Limb (tissue), 2 donors: ENCODE data around the gene ATP10B.
A peak's percentile ranks its signal among the peaks of the same experiment; 100 is the strongest.
"Not testable (repeated sequence)": the region's sequence is repeated elsewhere in the genome, so short reads cannot be mapped to it uniquely, and the experiment has no call there.

ENCODE experiments used
- DNase-seq, 2 donors: peaks; one replicate each; pipeline ENCODE4 v3.0.0-alpha.2; 2016; ENCODE audit errors: extremely low spot score in 2 of 2

The ATP10B gene

DNA sequence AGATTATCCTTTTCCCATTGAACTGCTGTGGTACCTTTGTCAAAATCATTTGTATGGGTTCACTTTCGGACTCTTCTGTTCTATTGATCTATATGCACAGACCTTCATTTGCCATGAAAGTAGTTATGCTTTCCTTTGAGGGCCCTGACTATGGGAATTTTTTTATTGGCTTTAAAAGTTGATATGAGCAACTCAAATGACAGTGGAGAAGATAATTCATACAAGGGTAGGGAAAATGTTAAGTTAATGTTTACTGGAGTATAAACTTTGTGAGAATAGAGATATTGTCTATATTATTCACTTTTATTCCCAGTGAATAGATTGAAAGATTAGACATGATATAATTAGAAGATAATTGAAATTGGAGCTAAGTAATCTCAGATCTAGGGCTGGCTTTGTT lies 94.8 kb downstream of the ATP10B start:
- DNase-seq, result no peak

DNA sequence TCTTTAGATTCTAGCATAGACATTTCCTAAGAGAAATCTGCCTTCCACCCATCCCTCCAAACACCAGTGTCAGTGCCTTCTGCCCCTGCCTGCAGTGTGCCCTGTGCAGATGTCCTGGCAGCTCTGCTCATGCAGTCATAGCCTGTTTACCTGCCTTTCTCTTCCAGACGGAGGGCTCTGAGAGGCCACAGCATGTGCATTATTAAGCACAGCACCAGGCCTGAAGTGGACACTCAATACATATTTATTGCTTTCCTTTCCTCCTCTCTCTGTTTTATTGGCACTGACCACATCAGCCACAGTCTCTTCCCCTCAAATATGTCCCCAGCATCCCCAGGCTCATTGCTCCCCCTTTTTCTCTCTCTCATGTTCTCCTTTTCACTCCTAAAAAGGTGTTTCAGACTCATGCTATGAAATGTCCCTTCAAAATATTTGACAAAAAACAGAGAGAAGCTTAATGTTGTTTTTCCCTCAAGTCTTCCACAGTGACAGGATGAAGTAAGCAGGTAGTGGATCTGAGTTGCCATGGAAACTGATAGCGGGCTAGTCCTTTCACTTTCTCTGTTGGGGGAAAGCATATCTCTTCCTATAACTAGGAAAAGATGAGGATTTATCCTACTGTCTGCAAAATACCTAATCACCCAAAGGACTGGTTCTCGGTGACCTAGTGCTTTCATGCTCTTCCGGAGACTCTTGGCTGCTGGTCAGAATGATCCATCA lies 100.9 kb downstream of the ATP10B start:
- DNase-seq, result no peak

DNA sequence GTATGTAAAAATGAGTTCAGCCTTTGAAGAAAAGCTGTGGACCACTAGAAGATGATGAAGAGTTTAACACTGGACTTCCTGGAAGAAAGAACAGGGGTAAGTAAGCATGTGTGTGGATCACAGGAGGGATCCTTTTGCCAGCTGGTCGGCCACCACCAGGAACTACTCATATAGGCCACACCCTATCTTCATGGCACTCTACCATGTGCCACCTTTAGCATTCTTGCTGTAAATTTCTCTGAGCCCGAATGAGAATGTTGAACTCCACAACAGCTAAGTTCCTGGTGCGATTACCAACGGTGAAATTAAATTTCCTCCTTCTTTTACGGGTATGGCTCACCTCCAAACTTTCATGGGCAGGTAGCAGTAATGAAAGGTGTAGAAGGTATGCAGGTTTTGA lies 102.3 kb downstream of the ATP10B start:
- no peak for DNase-seq

DNA sequence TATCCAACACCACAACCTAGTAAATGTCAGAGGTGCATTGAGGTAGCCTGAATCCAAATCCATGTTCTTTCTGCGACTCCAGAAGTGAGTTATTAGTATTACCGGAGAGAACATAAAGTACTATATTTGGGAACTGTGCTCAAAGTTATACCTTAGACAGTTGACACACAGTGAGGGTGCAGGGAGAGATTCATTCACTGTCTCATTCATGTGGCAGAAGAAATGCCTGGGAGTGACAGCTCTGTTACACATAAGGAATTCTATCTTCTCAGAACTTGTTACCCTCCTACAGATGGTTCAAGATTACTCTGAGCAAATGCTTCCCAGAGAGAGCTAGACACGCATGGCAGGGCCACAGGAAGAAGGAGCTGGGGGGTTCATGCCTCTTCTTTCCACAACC lies 103.0 kb downstream of the ATP10B start:
- no peak for DNase-seq

DNA sequence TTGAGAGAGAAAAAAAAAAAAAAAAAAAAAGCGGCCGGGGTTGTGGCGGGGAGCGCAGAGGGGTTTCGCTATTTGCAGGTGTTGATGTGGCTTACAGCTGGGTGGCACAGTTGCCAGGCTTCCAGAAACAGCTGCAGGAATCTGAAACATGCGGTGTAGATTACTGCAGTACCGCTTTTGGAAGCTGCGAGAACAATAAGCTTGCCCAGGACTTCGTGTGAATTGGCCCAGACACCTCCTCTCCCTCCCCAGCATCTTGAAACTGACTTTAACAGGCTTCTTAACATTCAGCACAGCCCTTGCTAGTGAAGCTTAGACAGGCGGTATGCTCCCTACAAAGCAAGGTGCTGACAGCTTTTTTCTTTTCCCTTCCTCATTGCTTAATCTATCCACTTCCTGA lies 104.0 kb downstream of the ATP10B start:
- DNase-seq, result peak; percentile 18 to 38

DNA sequence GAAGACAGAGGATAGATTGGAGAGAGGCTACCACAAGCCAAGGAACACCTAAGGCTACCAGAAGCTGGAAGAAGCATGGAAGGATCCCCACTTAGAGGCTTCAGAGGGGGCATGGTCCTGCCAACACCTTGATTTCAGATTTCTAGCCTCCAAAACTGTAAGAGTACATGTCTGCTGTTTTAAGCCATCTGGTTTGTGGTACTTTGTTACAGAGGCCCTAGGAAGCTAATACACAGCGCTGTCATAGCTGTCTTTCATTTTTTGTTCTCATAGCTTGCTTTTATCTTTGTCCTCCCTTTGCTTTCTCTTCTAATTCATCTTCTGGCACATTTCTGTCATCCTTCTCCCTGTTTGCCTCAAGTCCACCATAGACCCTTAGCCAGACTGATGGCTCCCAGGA lies 104.5 kb downstream of the ATP10B start:
- no peak for DNase-seq

DNA sequence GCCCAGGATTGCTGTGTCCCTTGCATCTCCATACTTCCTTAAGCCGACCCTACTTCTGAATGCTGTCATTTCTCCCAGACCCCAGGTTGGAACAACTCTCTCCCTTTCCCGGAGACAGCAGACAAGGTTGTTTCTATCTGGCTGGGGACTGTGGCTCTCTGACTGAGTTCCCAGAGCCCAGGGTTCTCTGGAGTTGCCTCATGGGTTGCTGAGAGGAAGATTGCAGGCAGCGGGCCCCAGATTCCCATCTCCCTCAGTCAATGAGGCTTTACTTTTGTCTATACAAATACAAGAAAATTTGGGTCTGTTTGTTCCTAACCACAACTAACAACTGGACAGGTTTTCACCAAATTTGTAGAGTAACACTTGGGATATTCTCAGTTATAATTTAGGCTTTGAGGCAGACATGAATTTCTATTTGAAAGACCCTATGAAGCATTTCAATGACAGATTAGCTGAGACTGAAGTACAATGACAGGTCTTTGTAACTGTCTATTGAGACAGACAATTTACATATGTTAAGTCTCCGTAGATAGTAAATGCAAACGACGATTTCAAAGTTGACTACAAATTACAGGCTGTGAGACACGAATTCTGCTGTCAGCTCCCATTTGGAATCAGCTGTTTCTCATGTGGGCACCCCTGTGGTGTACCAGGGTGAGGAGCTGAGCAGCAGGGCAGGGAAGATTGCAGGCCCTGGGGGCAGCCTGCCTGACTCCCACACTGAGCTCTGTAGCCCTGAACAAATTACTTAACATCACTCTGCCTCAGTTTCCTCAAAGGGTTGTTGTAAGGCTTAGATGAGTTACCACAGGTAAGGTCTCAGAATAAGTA lies 107.5 kb downstream of the ATP10B start:
- no peak for DNase-seq

DNA sequence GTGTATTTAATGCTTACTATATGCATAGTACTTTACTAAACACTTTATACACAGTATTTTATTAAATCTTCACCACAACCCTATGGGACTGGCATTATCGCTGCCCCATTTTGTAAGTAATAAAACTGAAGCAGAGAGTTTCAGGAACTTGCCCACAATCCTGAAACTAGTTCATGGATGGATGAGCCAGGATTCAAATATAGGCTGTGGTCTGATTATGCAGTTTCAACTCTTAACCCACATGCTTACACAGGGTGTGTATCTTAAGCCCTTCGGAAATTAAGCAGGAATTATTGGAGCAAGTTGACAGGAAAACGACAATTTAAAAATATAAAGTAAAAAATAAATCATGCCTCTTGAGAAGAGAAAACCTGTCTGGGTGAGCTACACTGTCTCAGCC lies 109.0 kb downstream of the ATP10B start:
- no peak for DNase-seq

DNA sequence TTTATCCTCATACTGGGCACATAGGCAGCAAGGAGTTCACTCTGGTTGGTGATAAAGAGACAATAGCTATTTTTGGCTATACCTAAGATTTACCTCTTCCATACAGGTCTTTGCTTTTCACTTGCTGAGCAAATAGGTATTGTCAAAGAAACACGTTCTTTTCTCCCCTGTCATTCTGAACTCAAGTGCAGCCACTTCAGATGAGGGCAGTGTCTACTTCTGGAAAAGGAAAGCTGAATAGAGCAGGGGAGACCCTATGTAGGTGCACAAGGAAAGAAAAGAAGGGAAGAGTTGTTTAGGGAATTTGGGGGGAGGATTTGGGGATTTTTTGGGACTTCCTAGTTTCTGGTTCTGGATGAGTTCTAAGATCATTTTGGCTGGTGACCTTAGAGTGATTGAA lies 109.6 kb downstream of the ATP10B start:
- no peak for DNase-seq

DNA sequence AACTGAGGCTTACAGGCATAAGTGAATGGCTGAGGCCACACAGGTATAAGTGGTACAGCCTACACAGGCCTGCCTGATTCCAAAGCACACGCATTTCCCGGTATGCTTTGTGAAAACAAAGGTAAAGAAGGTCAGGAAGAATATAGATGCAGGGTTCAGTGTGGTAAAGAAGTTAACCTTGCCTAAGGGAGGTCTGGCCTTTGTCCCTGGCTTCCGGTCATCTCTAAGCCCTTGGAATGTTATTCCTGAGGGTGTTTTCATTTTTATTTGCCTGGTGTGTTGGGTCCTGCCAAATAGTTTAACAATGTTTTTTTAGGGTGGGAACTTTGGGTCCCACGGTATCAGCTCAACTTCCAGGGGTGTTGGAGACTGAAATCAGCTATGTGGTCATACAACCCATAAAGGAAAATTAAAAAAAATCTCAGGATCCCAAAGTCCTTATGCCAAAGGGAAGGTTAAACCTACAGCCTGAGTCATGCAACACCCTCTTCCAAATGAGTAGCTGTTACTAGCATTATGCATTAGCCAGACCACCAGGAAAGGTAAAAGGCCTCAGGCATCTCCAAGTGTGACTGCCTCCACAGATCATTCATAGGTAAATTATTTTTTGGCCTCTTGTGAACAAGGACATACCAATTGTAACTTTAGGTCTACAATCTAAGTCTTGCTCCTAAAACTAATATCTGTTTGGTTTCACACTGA lies 124.6 kb downstream of the ATP10B start:
- no peak for DNase-seq

DNA sequence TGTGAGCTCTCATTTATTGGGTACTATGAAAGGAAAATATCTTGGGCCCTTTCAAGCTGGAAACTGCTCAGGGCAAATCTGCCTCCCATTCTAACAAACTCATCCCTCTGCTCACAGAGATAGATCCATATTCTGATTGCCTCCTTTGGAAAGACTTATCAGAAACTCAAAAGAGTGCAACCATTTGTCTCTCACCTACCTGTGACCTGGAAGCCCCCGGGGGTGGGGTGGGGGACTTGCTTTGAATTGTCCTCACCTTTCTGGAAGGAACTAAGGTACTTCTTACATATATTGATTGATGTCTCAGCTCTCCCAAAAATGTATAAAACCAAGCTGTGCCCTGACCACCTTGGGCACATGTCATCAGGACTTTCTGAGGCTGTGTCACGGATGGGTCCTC lies 125.3 kb downstream of the ATP10B start:
- DNase-seq, result no peak

DNA sequence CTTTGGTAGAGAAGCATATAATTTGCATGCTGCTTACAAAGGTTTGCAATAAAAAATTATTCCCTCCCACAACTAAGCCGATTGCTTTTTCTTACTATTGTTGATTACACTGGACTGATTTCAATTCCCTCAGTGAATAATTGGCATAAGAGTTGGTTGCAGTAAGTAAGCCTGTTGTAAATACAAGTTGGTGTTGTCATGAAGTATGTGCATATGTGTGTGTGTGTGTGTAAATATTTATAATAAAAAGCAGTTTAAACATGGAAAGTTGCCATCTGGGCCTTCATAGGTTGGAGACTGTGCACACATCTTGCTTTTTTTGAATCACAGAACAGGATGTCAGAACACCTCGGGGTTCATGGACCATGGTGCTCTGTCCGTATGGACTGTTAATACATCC lies 131.2 kb downstream of the ATP10B start:
- no peak for DNase-seq

DNA sequence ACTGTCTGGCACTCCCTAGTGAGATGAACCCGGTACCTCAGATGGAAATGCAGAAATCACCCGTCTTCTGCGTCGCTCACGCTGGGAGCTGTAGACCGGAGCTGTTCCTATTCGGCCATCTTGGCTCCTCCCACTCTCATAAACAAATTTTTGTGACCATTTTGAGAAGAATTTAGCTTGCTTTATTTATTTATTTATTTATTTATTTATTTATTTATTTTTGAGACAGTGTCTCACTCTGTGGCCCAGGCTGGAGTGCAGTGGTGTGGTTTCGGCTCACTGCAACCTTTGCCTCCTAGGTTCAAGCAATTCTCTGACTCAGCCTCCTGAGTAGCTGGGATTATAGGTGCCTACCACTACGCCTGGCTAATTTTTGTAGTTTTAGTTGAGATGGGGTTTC lies 136.5 kb downstream of the ATP10B start:
- DNase-seq, result not testable (repeated sequence)

DNA sequence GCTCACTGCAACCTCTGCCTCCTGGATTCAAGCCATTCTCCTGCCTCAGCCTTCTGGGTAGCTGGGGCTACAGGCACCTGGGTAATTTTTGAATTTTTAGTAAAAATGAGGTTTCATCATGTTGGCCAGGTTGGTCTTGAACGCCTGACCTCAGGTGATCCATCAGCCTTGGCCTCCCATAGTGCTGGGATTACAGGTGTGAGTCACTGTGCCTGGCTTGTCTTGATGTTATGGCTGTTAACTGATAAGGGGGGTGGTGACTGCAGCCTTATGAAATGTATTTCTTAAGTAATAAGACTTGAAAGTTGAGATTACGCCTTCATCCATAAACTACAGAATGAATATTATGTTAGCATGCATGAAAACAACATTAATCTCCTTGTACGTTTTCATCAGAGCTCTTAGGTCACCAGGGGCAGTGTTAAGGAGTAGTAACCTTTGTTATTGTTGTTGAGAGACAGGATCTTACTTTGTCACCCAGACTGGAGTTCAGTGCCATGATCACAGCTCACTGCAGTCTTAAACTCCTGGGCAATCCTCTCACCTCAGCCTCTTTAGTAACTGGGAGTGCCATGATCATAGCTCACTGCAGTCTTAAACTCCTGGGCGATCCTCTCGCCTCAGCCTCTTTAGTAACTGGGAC lies 148.3 kb downstream of the ATP10B start:
- DNase-seq, result no peak

DNA sequence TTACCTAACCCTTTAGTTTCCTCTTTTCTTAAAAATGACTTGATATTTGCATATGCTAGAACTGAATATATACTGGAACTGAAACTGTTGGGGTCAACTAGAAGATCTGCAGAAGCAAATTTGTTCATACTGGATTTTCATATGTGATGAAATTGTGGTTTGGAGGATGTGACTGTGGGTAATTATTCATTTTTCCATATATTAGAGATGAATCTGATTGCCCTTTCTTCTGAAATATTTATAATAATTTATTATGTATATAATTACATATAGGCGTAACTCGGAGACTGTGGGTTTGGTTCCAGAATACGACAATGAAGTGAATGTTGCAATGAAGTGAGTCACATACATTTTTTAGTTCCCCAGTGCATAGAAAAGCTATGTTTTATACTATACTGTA lies 149.1 kb downstream of the ATP10B start:
- no peak for DNase-seq

DNA sequence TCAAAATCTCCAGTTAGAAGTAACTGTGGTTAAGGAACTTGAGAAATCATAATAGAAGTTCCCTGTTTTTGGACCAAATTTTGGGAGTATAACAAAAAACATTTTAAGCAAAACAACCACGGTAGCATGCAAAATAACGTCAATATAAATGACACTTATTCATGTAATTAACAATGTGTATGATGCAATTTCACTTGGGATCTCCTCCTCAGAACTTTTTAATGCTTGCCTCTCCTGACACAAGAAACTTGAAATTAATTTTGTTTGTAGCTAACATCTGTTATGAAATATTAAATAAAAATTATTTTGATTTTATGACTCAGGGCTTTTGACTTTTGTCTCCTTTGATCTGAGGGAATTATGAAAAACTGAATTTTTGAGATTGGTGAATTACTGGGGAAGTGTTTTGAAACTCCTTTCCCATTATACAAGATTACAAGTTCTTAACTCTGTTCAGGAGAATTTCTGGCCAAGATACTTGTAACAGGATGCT lies 149.7 kb downstream of the ATP10B start:
- no peak for DNase-seq

DNA sequence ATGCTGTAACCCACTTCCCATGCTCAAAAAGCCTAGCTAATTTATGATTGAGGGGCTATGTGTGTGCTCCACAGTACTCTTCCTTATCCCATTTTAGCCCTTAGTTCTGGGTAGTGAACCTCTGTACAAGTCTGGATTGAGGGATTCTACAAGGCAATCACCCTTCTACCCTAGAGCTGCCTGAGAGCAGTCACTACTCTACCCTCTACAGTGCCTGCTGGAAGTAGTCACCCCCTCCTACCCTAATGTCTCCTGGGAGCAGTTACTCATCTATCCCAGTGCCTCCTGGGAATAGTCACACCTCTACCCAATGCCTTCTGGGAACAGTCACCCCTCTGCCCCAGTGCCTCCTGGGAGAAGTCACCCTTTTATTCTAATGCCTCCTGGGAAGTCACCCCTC lies 150.6 kb downstream of the ATP10B start:
- DNase-seq, result no peak

DNA sequence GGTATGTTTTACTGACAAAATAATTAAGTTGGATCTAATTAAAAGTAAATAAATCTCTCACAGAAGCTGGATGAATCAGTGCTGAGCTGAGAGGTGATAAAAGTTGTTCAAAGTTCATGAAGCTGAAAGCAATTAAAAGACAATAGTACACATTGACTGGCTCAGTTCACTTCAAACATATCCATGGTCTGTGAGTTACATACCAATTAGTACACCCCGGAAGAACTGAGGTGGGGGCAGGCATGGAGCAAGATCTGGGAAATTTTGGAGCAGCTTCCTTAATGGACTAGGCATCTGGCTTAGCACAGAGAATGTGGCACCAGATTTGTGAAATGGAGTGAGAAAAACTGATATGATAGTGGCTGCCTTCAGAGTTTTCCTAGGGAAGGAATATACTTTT lies 152.7 kb downstream of the ATP10B start:
- DNase-seq, result no peak

DNA sequence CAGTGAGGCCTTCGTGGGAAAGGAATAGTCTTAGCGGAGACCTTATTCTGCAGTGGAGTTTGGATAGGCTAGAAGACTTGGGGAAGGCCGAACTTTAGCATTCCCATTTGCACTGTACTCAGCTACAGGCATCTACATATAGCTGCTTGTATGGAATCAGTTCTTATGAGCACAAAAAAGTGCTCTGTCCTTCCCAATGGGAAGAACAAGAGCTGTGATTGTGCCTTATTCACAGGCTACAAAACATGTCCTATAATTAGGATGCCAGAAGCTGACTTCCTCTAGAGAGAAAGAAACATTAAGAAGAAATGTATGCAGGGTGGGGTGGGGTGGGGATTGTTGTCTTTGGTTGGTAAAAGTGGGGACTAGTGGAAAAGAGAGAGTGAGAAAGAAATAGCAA lies 154.7 kb downstream of the ATP10B start:
- DNase-seq, result no peak

DNA sequence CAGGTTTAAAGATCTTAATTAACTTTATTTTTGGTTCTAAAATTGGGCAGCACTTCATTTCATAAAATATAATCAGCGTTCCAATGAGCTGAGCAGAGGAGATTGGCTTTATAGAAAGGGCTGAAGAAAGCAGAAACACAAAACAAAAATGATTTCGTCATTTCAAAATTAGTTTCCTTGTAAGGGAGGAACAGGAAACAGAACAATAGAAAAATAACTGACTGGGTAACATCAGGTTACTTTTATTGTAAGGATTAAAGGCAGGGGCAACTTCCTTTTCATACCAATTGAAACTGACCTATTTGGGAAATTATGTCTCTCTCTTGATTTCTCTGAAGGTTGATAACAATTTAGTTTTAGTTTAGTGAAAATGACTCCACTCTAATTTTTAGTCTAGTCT lies 157.1 kb downstream of the ATP10B start:
- DNase-seq, result no peak

DNA sequence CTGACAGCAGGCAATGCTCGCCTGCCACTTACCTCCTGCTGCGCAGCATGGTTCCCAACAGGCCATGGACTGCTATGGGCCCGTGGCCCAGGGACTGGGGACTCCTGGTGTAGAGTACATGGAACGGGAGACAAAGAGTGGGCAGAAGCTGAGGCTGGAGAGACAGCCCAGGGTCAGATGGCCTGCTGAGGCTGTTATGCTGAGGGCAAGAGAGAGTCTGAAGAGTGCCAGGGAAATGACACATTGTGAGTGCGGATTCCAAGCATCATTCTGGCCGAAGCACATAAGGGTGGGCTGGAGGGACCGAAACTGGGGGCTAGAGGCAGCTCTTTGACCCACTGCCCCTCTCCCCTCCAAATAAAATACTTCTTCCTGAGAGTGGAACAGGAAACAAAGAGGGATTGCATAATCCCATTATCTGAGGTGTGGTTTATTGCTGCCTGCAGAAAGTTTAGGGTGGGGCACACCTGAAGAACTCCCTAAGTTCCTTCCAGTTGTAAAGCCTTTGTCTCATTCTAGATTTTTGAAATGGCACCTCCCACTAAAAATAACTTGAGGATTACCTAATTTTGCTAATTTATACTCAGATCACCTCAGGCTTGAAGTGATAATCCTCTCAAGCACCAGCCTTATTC lies 158.1 kb downstream of the ATP10B start:
- no peak for DNase-seq
